SU-DHL-6 (cell line): ENCODE data around the gene UBAP1.

Experiments used
- CTCF ChIP-seq: fragments of 200-600 bp; sonication (generic); IDR thresholded peaks from one replicate; pipeline ENCODE4 v1.5.1; 2017; ENCODE audit warnings: antibody characterized with exemption, mild to moderate bottlenecking, low read length, moderate library complexity; ENCODE audit not compliant: insufficient read depth, poor library complexity, severe bottlenecking
- EZH2phosphoT487 ChIP-seq: fragments of 200-600 bp; sonication (generic), shearing (Covaris generic); conservative IDR thresholded peaks from 2 replicates; pipeline ENCODE4 v1.6.1; 2018; ENCODE audit warnings: mild to moderate bottlenecking, antibody characterized with exemption, low read length, moderate library complexity, mixed read lengths

- no peak for TF ChIP-seq CTCF
- no peak for TF ChIP-seq EZH2phosphoT487
Measured at GRCh38 chr9:34242830-34243229, 64.0 kb downstream of the UBAP1 start.
